ENCODE results near the gene ZNF678.

DNA sequence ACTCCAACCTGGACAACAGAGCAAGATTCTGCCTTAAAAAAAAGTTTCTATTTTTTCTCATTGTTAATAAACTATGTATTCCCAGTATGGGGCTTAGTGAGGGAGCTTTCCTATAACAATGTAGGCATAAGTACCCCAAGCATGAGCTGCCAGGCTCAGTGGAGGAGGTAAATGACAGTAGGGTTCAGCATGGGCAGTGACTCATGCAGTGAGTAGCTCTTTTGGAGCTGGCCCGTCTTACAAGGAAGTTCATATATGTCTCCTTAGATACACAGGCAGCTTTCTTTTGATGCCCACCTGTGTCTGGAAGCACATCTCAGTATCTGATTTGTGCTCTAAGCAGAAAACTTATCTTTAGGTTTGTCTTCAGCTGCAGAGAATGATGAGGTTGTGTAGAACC, 57.9 kb downstream of the ZNF678 start:
- TF ChIP-seq CTCF (IDR thresholded peaks at IDR 0.05) (no peak), POLR2AphosphoS5 (IDR thresholded peaks at IDR 0.05) (no peak), POLR2A (IDR thresholded peaks at IDR 0.05) (no peak)

All from sigmoid colon (tissue), 4 donors.